Neural cell (in vitro differentiated cells): Measurements from ENCODE around the gene GRID1. TPM values are rescaled to one million over a fixed set of nuclear protein-coding genes. Genes with fewer than 3 reads are reported as not detected.

Experiments used
- H2AFZ ChIP-seq: fragments of 200-600, 300-800 bp; sonication (generic), shearing (Covaris generic); 2 replicates; pipeline ENCODE4 v1.6.0; 2014; ENCODE audit warnings: low read depth, mild to moderate bottlenecking, antibody characterized with exemption, low read length, moderate library complexity
- H3F3A ChIP-seq: fragments of 200-600 bp; shearing (Covaris generic); 2 replicates; pipeline ENCODE4 v1.6.1; 2016; ENCODE audit warnings: mild to moderate bottlenecking, moderate library complexity, mixed read lengths, antibody characterized with exemption, low read length; ENCODE audit not compliant: insufficient read depth, poor library complexity, severe bottlenecking
- H3K27ac ChIP-seq: fragments of 200-600, 300-800 bp; sonication (generic), shearing (Covaris generic); 2 replicates; pipeline ENCODE4 v1.5.1; 2014; ENCODE audit warnings: mild to moderate bottlenecking, low read length, moderate library complexity
- H3K27me3 ChIP-seq: fragments of 300-800, 200-600 bp; sonication (generic), shearing (Covaris generic); 2 replicates; pipeline ENCODE4 v1.6.0; 2014; ENCODE audit warnings: mild to moderate bottlenecking, low read depth, low read length, moderate library complexity; ENCODE audit not compliant: insufficient read depth
- H3K36me3 ChIP-seq: fragments of 300-800, 200-600 bp; sonication (generic), shearing (Covaris generic); 2 replicates; pipeline ENCODE4 v1.5.1; 2014; ENCODE audit warnings: mild to moderate bottlenecking, antibody characterized with exemption, low read length, moderate library complexity; ENCODE audit not compliant: insufficient read depth
- H3K4me2 ChIP-seq: fragments of 300-800, 200-600 bp; sonication (generic), shearing (Covaris generic); 2 replicates; pipeline ENCODE4 v1.6.0; 2014; ENCODE audit warnings: mild to moderate bottlenecking, low read length
- H3K4me3 ChIP-seq: fragments of 300-800, 200-600 bp; sonication (generic), shearing (Covaris generic); 2 replicates; pipeline ENCODE4 v1.5.1; 2014; ENCODE audit warnings: mild to moderate bottlenecking, low read length, moderate library complexity
- H3K79me2 ChIP-seq: fragments of 200-600 bp; shearing (Covaris generic); replicated peaks from 2 replicates; pipeline ENCODE4 v1.6.0; 2014; ENCODE audit warnings: mild to moderate bottlenecking, low read length, moderate library complexity; ENCODE audit not compliant: insufficient read depth
- H3K9ac ChIP-seq: fragments of 300-800, 200-600 bp; sonication (generic), shearing (Covaris generic); 2 replicates; pipeline ENCODE4 v1.6.1; 2016; ENCODE audit warnings: mild to moderate bottlenecking, low read length, mixed read lengths
- H3K9me2 ChIP-seq: fragments of 200-600 bp; shearing (Covaris generic); 2 replicates; pipeline ENCODE4 v1.6.1; 2016; ENCODE audit warnings: mild to moderate bottlenecking, low read length, mixed read lengths; ENCODE audit not compliant: insufficient read depth
- H3K9me3 ChIP-seq: fragments of 200-600, 300-800 bp; sonication (generic), shearing (Covaris generic); 2 replicates; pipeline ENCODE4 v1.6.1; 2016; ENCODE audit warnings: mild to moderate bottlenecking, mixed run types, low read length, moderate library complexity, mixed read lengths
- H4K20me1 ChIP-seq: fragments of 200-600 bp; shearing (Covaris generic); 2 replicates; pipeline ENCODE4 v1.6.1; 2016; ENCODE audit warnings: mild to moderate bottlenecking, mixed run types; ENCODE audit not compliant: insufficient read depth
- CTCF ChIP-seq: fragments of 450-650 bp; IDR thresholded peaks from 2 replicates; pipeline ENCODE4 v1.5.1; 2014; ENCODE audit warnings: antibody characterized with exemption, mild to moderate bottlenecking, moderate library complexity; ENCODE audit not compliant: poor library complexity, severe bottlenecking
- EP300 ChIP-seq: fragments of 450-650 bp; conservative IDR thresholded peaks from 2 replicates; pipeline ENCODE4 v1.6.1; 2014; ENCODE audit warnings: antibody characterized with exemption, mild to moderate bottlenecking, moderate library complexity; ENCODE audit not compliant: poor library complexity, severe bottlenecking
- EZH2 ChIP-seq: fragments of 200-600, 300-800 bp; shearing (Covaris generic), sonication (generic); IDR thresholded peaks from 2 replicates; pipeline ENCODE4 v1.6.1; 2014; ENCODE audit warnings: antibody characterized with exemption, low read length, borderline replicate concordance, mild to moderate bottlenecking; ENCODE audit not compliant: insufficient read depth, poor library complexity, severe bottlenecking
- MXI1 ChIP-seq: fragments of 450-650 bp; conservative IDR thresholded peaks from 2 replicates; pipeline ENCODE4 v1.6.1; 2014; ENCODE audit warnings: antibody characterized with exemption, mild to moderate bottlenecking; ENCODE audit not compliant: poor library complexity, severe bottlenecking
- POLR2AphosphoS5 ChIP-seq: IDR thresholded peaks from 2 replicates; pipeline ENCODE4 v1.6.1; 2012
- RAD21 ChIP-seq: fragments of 450-650 bp; conservative IDR thresholded peaks from 2 replicates; pipeline ENCODE4 v1.6.1; 2014; ENCODE audit warnings: antibody characterized with exemption, mild to moderate bottlenecking, moderate library complexity
- REST ChIP-seq: IDR thresholded peaks from 2 replicates; pipeline ENCODE4 v1.6.1; 2012; ENCODE audit warnings: borderline replicate concordance
- SMC3 ChIP-seq: fragments of 450-650 bp; conservative IDR thresholded peaks from 2 replicates; pipeline ENCODE4 v1.6.1; 2014; ENCODE audit warnings: antibody characterized with exemption, mild to moderate bottlenecking, moderate library complexity; ENCODE audit not compliant: poor library complexity
- TAF1 ChIP-seq: IDR thresholded peaks from 2 replicates; pipeline ENCODE4 v1.6.1; 2012; ENCODE audit warnings: low read depth
- polyA plus RNA-seq: library from polyadenylated mRNA; depleted of rRNA; stranded (reverse); fragments of >200 nt; gene quantifications from 2 replicates; pipeline ENCODE4 v1.2.3, GENCODE V29; 2014

GRID1 gene
- polyA plus RNA-seq, 1 donor from 2014 or later, result 7.3 TPM

GRCh38 chr10:86251426-86251825 lies 115.2 kb downstream of the GRID1 start:
- Histone ChIP-seq H3K9me3 (no peaks in the 10 kb centered on the region), H3K27ac (no peak overlapping the region), H3F3A (no peaks in the 10 kb centered on the region), H3K9me2 (no peaks in the 10 kb centered on the region), H3K27me3 (no peaks in the 10 kb centered on the region), H4K20me1 (no peaks in the 10 kb centered on the region), H2AFZ (no peak overlapping the region), H3K36me3 (no peaks in the 10 kb centered on the region), H3K4me2 (no peak overlapping the region), H3K79me2 (no peaks in the 10 kb centered on the region), H3K9ac (no peak overlapping the region), H3K4me3 (no peak overlapping the region)
- TF ChIP-seq EP300 (no peak), CTCF (no peak), SMC3 (no peak), TAF1 (no peak), EZH2 (no peak), POLR2AphosphoS5 (no peak), REST (no peak), MXI1 (no peak), RAD21 (no peak)

- Histone ChIP-seq H3K4me3 (no peak overlapping the region), H3K9me3 (no peaks in the 10 kb centered on the region), H3K36me3 (no peaks in the 10 kb centered on the region), H4K20me1 (no peaks in the 10 kb centered on the region), H3K79me2 (no peaks in the 10 kb centered on the region), H3K9me2 (no peaks in the 10 kb centered on the region), H3K9ac (no peak overlapping the region), H3F3A (no peaks in the 10 kb centered on the region), H3K27ac (no peak overlapping the region), H3K4me2 (no peak overlapping the region), H2AFZ (no peak overlapping the region), H3K27me3 (no peaks in the 10 kb centered on the region)
- TF ChIP-seq CTCF, result no peak
- TF ChIP-seq EP300, result no peak
- TF ChIP-seq POLR2AphosphoS5, result no peak
- no peak for TF ChIP-seq SMC3
- TF ChIP-seq RAD21, result no peak
- no peak for TF ChIP-seq EZH2
- TF ChIP-seq TAF1, result no peak
- no peak for TF ChIP-seq MXI1
- no peak for TF ChIP-seq REST
Observed at GRCh38 chr10:86250399-86250798, 116.2 kb downstream of the GRID1 start.
